Astrocyte (in vitro differentiated cells and primary cell): ENCODE results near the gene CCDC136.

Experiments used
- EZH2 ChIP-seq: IDR thresholded peaks from 2 replicates; pipeline ENCODE4 v1.6.1; 2012; ENCODE audit warnings: mild to moderate bottlenecking, low read length, inconsistent platforms; ENCODE audit not compliant: insufficient read depth
- TF ChIP-seq, protein P1 (sequence below): IDR thresholded peaks from 2 replicates; pipeline ENCODE4 v1.5.1; 2011; ENCODE audit warnings: low read depth, mild to moderate bottlenecking, inconsistent platforms, low read length, moderate library complexity; ENCODE audit not compliant: insufficient read depth

DNA sequence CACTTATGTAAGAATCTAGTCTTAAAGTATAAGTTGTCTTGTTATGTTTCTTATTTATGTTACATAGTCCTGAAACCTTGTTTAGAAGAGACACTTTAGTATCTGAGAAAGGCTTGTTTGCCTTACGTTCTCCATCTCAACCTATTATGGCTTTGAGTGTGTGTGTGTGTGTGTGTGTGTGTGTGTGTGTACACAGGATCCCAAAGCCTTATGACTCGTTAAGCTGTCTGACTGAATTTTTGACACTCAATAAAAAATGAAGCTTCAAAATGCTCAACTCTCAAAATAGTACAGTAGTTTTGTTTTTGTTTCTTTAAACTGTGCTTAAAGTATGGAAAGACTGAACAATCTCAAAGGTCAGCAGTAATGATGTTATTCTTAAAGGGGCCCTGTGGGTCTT, 34.6 kb upstream of the CCDC136 start:
- TF ChIP-seq, protein P1, sequence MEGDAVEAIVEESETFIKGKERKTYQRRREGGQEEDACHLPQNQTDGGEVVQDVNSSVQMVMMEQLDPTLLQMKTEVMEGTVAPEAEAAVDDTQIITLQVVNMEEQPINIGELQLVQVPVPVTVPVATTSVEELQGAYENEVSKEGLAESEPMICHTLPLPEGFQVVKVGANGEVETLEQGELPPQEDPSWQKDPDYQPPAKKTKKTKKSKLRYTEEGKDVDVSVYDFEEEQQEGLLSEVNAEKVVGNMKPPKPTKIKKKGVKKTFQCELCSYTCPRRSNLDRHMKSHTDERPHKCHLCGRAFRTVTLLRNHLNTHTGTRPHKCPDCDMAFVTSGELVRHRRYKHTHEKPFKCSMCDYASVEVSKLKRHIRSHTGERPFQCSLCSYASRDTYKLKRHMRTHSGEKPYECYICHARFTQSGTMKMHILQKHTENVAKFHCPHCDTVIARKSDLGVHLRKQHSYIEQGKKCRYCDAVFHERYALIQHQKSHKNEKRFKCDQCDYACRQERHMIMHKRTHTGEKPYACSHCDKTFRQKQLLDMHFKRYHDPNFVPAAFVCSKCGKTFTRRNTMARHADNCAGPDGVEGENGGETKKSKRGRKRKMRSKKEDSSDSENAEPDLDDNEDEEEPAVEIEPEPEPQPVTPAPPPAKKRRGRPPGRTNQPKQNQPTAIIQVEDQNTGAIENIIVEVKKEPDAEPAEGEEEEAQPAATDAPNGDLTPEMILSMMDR, result no peak
- TF ChIP-seq EZH2, result no peak
